GM10248 (cell line): Measurements from ENCODE around the gene PRR5L.

Experiments
- CTCF ChIA-PET: fragments of 300-600 bp; sonication (Branson Sonifier 250); formaldehyde crosslinking; extraction: SDS; loops from one replicate; lab custom pipeline; 2021; ENCODE audit warnings: antibody characterized with exemption; lab: Yijun Ruan, JAX
- POLR2A ChIA-PET: fragments of 350-650 bp; sonication (Branson Sonifier 250); formaldehyde crosslinking; extraction: SDS; loops from one replicate; lab custom pipeline; 2020; ENCODE audit warnings: antibody characterized with exemption; lab: Yijun Ruan, JAX
- DNase-seq: peaks from one replicate; pipeline ENCODE4 v3.0.0; 2012; ENCODE audit errors: extremely low spot score
- CTCF ChIP-seq: IDR thresholded peaks from 2 replicates; pipeline ENCODE4 v1.5.1; 2012; ENCODE audit warnings: mild to moderate bottlenecking, low read depth; ENCODE audit errors: extremely low read depth, missing control alignments, control extremely low read depth

PRR5L gene

GRCh38 chr11:36512016-36512415 is 215.9 kb downstream of the PRR5L start:
- ChIA-PET POLR2A (no interaction called here), CTCF (interaction anchor here (1.0 to 3.6 kb wide), 7 partner anchors 10 to 236 kb away, joined by 3 to 20 read pairs (median 4); partner anchors contain the start of gene PRR5L)
- no peak for DNase-seq
- TF ChIP-seq CTCF = no peak

DNA sequence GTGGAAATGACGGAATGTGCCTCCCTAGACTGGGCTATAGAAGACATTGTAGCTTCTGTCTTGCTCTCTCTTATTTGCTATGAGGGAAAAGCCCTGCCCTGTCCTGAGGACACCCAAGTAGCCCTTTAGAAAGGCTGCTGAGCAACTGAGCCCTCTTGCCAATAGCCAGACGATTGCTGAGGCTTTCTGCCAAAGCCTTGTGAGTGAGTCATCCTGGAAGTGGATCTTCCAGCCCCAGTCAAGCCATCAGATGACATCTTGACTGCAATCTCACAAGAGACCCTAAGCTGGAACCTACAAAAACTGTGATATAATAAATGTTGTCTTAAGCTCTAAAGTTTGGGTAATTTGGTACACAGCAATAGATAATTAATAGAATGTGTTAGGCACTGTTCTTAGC is 217.9 kb downstream of the PRR5L start:
- no peak for DNase-seq
- CTCF ChIA-PET = interaction anchor here (1.4 to 3.6 kb wide), 3 partner anchors 12 to 221 kb away, joined by 3 to 20 read pairs (median 8); no protein-coding TSS in a partner anchor
- POLR2A ChIA-PET = no interaction called here
- TF ChIP-seq CTCF = no peak
